ENCODE measurements around the gene DHRS12. TPM values are rescaled to one million over a fixed set of nuclear protein-coding genes. Genes with fewer than 3 reads are reported as not detected.

DHRS12 gene
- total and polyA plus RNA-seq, 12 donors = 4.3 to 33.9 (median 11.6) TPM

DNA sequence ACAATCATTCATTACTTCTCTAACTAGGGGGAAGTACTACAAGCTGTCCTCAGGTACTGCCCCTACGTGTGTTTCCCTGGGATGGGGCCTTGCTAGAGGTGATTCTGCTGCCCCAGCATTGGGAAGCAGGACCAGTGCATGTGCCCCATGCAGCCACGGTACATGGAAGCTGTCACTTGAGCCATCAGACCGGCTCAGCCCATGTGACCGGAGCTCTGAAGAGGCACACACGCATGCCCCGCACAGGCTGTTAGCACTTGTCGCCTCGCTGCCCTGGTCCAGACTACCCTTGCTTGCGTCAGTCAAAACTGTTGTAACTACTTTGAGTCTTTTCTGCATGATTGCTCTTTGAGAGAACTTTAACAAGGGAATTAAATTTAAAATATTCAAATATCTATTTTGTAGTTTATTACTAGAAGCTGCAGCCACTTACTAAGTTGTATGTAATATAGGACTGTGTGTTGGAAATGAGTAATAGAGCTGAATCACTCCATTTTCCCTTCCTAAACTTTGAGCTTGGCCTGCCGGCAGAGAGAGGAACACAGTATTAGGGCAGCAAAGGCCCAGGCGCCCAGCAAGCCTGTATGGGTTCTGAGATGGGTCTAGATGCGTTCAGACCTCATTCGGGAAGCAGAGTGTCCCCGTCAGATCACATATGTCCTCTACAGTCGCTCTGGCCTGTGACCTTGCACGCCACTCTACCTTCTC lies 42.2 kb downstream of the DHRS12 start:
- 91 to 95% (median 95%) methylated on average over 14 to 16 of the region's 16 CpGs for WGBS, 4 donors
- H3K36me3 ChIP-seq (replicated peaks in 1 of 2) = peaks cover 0 to 58% of the 10 kb centered on the region in 2 donors
- intact Hi-C loops (cut with DNase I) = no loop called here

DNA sequence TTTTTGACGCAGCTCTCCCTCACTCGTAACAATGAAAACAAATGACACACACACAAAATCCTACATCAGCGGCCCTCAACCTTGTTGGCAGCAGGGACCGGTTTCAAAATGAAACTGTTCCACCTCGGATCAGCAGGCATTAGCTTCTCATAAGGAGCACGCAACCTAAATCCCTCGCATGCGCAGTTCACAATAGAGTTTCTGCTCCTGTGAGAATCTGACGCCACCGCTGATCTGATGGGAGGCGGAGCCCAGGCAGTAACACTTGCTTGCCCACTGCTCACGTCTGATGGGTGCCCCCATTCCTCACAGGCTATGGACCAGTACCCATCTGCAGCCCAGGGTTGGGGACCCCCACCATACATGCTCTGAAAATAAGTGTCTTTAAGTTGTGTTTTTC lies 43.4 kb downstream of the DHRS12 start:
- TF ChIP-seq POLR2A (IDR thresholded peaks at IDR 0.05) = no peak
- TF ChIP-seq, protein P1, sequence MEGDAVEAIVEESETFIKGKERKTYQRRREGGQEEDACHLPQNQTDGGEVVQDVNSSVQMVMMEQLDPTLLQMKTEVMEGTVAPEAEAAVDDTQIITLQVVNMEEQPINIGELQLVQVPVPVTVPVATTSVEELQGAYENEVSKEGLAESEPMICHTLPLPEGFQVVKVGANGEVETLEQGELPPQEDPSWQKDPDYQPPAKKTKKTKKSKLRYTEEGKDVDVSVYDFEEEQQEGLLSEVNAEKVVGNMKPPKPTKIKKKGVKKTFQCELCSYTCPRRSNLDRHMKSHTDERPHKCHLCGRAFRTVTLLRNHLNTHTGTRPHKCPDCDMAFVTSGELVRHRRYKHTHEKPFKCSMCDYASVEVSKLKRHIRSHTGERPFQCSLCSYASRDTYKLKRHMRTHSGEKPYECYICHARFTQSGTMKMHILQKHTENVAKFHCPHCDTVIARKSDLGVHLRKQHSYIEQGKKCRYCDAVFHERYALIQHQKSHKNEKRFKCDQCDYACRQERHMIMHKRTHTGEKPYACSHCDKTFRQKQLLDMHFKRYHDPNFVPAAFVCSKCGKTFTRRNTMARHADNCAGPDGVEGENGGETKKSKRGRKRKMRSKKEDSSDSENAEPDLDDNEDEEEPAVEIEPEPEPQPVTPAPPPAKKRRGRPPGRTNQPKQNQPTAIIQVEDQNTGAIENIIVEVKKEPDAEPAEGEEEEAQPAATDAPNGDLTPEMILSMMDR (IDR thresholded peaks at IDR 0.05) = no peak
- intact Hi-C loops (cut with DNase I) = no loop called here
- H3K4me3 ChIP-seq = no peak overlapping the region
- H3K9me3 ChIP-seq (replicated peaks in 1 of 3) = no peaks in the 10 kb centered on the region
- DNase-seq = no peak
- 91 to 97% (median 91%) methylated on average over 10 to 12 of the region's 12 CpGs for WGBS, 4 donors
- H3K36me3 ChIP-seq (replicated peaks in 1 of 2) = peaks cover 0 to 64% of the 10 kb centered on the region in 2 donors
- H3K27ac ChIP-seq = no peak overlapping the region
- H3K27me3 ChIP-seq = no peaks in the 10 kb centered on the region
- H3K4me1 ChIP-seq (replicated peaks in 1 of 2) = peaks cover 0 to 4% of the 10 kb centered on the region in 2 donors

More for the DNA sequence above, 42.2 kb downstream of the DHRS12 start:
- TF ChIP-seq POLR2A (IDR thresholded peaks at IDR 0.05) = no peak
- TF ChIP-seq, protein P1 (IDR thresholded peaks at IDR 0.05) = no peak
- DNase-seq = no peak
- no peak overlapping the region for H3K27ac ChIP-seq
- no peaks in the 10 kb centered on the region for H3K27me3 ChIP-seq
- no peaks in the 10 kb centered on the region for H3K9me3 ChIP-seq (replicated peaks in 1 of 3)
- H3K4me1 ChIP-seq (replicated peaks in 1 of 2) = peaks cover 0 to 4% of the 10 kb centered on the region in 2 donors
- no peak overlapping the region for H3K4me3 ChIP-seq

DNA sequence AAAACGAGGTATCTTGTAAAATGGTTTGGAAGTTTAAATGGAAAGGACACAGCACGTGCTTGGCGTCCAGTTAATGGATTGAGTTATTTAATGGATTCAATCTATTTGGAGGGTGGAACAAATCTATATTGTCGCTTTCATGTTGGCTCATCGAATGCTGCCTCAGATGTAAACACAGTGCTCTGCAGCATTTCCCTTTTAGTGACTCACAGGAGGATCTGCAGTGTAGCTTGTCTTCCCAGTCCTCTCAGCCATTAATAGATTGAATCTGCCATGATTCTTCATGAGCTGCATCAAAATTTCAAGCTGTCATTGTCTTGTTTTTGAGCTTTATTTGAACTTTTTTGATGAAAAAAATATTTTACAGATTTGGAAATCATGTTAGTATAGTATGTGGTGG lies 44.7 kb downstream of the DHRS12 start:
- intact Hi-C loops (cut with DNase I) = no loop called here
- 90 to 97% (median 95%) methylated on average over 5 of the region's 5 CpGs for WGBS, 4 donors

DNA sequence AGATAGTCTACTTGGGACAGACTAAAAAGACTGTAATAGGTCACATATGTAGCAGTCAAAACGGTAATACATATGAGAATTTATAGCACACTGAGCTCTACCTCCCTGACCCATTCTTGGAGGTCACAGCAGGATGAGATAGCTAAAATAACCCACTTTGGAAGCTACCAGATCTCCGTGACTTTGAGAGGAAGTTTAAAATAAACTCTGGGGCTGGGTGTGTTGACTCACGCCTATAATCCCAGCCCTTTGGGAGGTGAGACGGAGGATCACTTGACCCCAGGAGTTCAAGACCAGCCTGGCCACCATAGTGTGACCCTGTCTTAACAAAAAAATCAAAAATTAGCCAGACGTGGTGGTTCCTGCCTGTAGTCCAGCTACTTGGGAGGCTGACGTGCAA lies 45.3 kb downstream of the DHRS12 start:
- TF ChIP-seq, protein P1 (IDR thresholded peaks at IDR 0.05) = no peak
- TF ChIP-seq POLR2A (IDR thresholded peaks at IDR 0.05) = no peak
- no peak for DNase-seq
- Histone ChIP-seq H3K4me3 (no peak overlapping the region), H3K27me3 (no peaks in the 10 kb centered on the region), H3K9me3 (replicated peaks in 1 of 3) (no peaks in the 10 kb centered on the region), H3K27ac (no peak overlapping the region), H3K36me3 (replicated peaks in 1 of 2) (peaks cover 0 to 71% of the 10 kb centered on the region in 2 donors), H3K4me1 (replicated peaks in 1 of 2) (no peaks in the 10 kb centered on the region)
- intact Hi-C loops (cut with DNase I) = no loop called here
- 78 to 90% (median 84%) methylated on average over 6 of the region's 6 CpGs for WGBS, 4 donors

More for the DNA sequence above, 44.7 kb downstream of the DHRS12 start:
- no peak for TF ChIP-seq POLR2A (IDR thresholded peaks at IDR 0.05)
- TF ChIP-seq, protein P1 (IDR thresholded peaks at IDR 0.05) = no peak
- Histone ChIP-seq H3K4me3 (no peak overlapping the region), H3K27me3 (no peaks in the 10 kb centered on the region), H3K27ac (no peak overlapping the region), H3K36me3 (replicated peaks in 1 of 2) (peaks cover 0 to 71% of the 10 kb centered on the region in 2 donors), H3K9me3 (replicated peaks in 1 of 3) (no peaks in the 10 kb centered on the region), H3K4me1 (replicated peaks in 1 of 2) (no peaks in the 10 kb centered on the region)
- no peak for DNase-seq

Measured in adrenal gland (tissue), 12 donors.